SK-MEL-5 (cell line): ENCODE data around the gene SLC6A12. TPM values are rescaled to one million over a fixed set of nuclear protein-coding genes. Genes with fewer than 3 reads are reported as not detected.

Source experiments
- DNase-seq: peaks from one replicate; pipeline ENCODE4 v3.0.0-alpha.2; 2016; ENCODE audit warnings: low read depth, low spot score
- in situ Hi-C: cut with HindIII; loops from 2 replicates; pipeline ENCODE4 v1.10.0; 2016; ENCODE audit warnings: low sequenced_read_pairs, high pct_unique_total_duplicates, low pct_unique_long_range_greater_than_20kb
- total RNA-seq: library from RNA; depleted of rRNA; stranded (reverse); fragments of >200 nt; shearing (Covaris generic); gene quantifications from 2 replicates; pipeline ENCODE4 v1.2.3, GENCODE V29; 2014

Gene SLC6A12
- total RNA-seq, 1 experiment from 2014 or later: 1.6 TPM

DNA sequence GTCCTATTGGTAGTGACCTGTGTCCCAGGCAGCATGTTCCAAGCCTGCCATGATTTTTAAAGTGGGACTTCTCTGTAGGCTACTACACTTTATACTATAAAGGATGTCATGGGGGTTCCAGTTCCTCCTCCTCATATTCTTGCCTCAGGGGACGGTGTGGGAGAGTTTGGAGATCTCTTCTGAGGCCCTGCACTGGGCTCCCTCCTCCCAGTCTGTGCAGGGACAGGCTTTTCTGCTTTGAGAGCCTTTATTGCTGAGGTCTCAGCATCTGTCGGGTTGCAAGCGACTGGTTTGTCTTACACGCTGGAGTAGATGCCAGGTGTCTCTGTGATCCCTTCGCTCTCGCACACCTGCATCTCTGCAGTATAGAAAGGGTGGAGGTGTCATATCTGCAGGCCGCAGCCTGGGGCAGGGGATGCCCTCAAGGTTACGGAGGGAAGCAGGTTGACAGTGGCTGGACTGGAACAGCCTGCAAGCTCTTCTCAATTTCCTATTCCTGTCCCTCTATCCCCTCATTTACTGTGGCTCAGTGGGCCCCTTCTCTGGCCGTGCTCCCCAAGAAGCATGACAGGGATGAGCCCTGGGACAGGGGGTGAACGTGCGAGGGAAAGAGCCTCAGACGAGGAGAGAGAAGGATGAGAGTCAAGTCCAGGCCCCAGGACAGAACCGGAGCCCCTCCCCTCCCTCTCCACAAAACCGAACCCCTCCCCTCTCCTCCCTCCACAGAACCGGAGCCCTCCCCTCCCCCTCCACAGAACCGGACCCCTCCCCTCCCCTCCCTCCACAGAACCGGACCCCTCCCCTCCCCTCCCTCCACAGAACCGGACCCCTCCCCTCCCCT lies 51.3 kb downstream of the SLC6A12 start:
- in situ Hi-C loops: no loop called here
- peak; percentile 10 for DNase-seq

DNA sequence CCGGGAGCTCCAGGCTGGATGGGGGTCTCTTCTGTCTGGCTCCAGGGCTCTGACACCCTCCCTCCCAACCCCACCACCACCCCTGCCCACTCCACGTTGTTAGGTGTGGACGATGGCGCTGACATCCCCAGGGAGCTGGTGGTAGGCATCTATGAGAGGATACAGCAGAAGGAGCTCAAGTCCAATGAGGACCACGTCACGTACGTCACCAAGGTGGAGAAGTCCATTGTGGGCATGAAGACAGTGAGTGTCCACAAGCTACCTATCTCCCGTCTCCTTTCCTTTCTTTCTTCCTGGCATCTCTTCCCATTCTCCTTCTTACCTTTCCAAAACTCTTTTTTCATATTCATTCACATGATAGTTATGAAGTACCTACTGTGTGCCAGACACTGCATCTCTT lies 52.1 kb downstream of the SLC6A12 start:
- DNase-seq: no peak
- in situ Hi-C loops: no loop called here

GRCh38 chr12:160858-161257 lies 53.1 kb downstream of the SLC6A12 start:
- in situ Hi-C loops: no loop called here
- DNase-seq: no peak

DNA sequence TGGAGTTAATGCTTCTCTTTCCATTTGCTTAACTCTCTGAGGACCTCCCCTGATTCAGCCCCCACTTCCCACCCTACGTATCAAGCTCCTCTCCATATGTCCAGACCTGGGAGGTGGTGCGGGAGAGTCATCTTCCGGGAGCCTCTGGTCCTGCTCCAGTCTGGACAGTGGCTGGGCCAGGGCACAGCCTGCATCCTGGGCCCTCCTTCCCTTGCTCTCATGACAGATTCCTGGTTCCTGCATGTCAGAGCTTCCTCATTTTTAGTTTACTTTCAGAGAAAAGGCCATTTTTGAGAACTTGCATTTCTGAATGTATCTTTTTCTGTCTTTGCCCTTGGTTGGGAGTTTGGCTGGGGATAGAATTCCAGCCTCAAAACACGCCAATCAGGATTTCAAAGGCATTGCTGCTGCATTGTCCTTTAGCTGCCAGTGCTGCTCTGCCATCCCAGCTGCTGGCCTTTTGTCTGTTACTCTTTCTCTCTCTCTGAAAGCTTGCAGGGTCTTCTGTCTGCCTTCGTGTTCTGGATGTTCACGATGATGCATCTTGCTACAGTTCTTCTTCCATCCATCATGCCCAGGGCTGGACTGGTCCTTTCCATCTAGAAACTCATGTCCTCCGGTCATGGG lies 54.7 kb downstream of the SLC6A12 start:
- in situ Hi-C loops: no loop called here
- no peak for DNase-seq

DNA sequence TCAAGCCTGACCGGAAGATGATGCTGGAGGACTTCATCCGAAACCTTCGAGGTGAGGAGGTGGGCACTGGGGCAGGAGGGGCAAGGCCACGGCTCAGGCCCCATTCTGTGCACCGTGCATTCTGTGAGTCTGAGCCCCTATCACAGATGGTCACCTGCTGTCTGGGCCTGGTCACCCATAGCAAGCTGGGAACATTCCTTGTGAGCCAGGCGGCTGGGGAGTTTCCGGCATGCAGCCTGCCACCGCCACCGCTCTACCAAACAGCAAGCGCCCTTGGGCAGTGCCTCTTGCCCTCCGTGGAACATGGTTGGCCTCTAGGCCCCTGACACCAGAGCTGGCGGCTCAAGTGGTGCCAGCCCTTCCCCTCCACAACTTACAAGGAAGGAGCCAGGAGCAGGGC lies 56.3 kb downstream of the SLC6A12 start:
- in situ Hi-C loops: no loop called here
- no peak for DNase-seq

GRCh38 chr12:156945-157344 lies 57.0 kb downstream of the SLC6A12 start:
- in situ Hi-C loops: no loop called here
- DNase-seq: no peak

DNA sequence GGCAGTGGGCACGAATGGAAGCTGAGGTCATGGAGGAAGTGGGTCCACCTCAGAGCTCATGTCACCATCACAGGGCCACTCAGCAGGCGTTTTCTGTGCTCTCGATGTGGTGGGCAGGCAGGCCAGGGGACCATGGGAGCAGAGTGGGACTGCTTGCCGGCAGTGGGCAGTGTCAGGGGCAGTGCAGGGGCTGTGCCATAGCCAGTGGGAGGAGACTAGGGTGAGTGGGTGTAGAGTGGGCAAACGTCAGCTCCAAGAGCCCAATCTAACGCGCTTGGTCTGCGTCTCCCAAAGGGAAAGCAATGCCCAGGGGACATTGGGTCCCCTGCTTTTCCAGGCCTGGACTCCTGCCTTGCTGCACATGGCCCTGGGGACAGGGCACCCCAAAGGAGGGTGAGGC lies 58.3 kb downstream of the SLC6A12 start:
- in situ Hi-C loops: no loop called here
- no peak for DNase-seq

DNA sequence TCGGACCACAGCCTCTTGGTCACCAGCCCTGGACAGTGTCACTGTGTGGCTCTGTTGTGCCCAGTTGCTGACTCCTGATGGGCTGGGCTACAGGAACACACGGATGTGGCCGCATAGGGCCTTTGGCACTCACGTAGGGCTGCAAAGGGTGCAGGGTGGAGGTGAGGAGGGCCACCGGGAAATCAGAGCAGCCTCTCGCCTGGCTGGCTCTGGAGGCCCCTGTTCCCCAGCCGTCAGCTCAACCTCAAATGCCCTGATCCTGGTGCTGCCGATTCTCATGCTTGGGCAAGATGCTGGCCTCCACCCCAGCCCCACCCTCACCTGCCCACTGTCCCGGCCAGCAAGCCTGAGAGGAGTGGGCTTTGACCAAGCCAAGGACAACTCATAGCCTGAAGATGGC lies 59.0 kb downstream of the SLC6A12 start:
- in situ Hi-C loops: no loop called here
- no peak for DNase-seq

GRCh38 chr12:154058-154457 lies 59.9 kb downstream of the SLC6A12 start:
- no peak for DNase-seq

GRCh38 chr12:153080-153746 lies 60.7 kb downstream of the SLC6A12 start:
- peak; percentile 84 for DNase-seq

More at GRCh38 chr12:154058-154457, 59.9 kb downstream of the SLC6A12 start:
- in situ Hi-C loops: no loop called here

GRCh38 chr12:152440-152839 lies 61.5 kb downstream of the SLC6A12 start:
- in situ Hi-C loops: no loop called here
- DNase-seq: no peak

More at GRCh38 chr12:153080-153746, 60.7 kb downstream of the SLC6A12 start:
- in situ Hi-C loops: no loop called here

DNA sequence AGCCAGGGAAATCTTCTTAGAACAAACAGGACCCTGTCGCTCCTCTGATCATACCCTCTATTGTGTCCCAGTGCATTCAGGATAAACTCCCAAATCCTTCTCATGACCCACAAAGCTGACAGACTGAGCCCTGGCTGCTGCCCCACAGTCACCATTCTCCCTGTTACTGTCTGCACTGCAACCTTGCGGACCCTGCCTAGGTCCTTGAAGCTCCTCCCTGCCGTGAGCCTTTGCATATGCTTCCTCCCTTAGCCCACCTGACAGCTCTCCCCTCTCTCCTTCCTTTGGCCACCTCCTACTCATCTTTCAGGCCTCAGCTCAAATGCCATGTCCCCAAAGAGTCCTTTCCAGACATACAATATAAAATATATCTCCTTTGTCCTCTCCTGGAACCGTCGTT lies 62.4 kb downstream of the SLC6A12 start:
- in situ Hi-C loops: no loop called here
- no peak for DNase-seq

DNA sequence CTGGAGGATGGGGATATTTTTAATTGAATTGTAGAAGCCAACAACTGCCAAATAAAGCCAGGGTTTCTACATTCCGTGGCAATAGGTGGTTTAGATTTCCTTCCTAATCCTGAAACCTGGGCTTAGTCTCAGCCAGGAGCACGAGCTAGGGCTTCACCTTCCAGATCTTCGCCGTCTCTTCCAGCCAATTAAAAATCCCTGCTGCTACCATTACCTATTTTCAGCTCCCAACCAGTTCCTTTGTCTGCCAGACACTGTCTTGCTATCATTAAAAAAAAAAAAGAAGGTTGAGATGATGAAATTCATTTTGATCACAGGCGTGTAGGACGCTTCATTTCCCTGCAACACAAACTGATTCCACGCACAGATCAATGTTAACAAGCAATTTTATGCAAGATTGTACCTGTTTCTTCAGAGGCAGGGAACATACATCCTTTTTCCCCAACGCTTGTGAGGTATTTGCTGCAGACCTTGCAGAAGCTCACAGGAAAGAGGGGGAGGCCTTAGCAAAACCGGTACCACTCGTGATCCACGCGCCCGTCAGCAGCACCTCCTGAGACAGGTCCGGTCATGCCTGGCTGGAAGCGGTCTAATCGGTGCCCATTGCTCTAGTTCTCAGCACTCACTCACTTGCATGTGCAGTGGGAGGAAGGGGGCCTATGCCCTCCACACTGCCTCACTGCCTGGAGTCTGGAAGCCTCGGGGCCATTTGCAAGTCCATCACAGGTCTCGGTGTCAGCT lies 65.1 kb downstream of the SLC6A12 start:
- in situ Hi-C loops: no loop called here
- DNase-seq: no peak

- DNase-seq: no peak
- in situ Hi-C loops: no loop called here
Measured at GRCh38 chr12:147242-147641, 66.7 kb downstream of the SLC6A12 start.

DNA sequence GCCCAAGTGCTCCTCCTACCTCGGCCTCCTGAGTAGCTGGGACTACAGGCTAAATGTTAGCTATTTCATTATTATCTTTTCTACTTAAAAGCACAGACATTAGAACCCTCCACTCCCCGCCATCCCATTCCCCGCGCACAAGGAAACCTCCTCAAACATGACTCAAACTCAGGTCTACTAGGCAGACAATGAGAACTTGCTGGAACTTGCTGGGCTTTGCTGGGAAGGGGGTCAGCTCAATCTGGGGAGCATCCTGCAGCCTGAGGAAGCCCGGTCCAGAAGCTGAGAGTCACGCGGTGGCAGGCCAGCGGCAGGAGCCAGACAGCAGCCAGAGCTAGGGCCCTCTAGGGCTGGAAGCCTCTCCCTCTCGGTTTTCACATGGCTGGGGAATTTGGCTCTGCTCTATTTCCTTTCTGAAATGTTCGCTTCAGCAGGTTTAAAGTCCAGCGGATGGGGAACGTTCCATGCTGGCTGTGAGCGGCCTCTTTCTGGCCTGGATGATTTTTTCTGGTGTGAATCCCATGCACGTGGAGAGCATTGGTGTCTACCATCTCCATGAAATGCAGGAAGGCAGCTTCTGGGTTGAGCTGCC lies 68.5 kb downstream of the SLC6A12 start:
- in situ Hi-C loops: no loop called here
- no peak for DNase-seq

DNA sequence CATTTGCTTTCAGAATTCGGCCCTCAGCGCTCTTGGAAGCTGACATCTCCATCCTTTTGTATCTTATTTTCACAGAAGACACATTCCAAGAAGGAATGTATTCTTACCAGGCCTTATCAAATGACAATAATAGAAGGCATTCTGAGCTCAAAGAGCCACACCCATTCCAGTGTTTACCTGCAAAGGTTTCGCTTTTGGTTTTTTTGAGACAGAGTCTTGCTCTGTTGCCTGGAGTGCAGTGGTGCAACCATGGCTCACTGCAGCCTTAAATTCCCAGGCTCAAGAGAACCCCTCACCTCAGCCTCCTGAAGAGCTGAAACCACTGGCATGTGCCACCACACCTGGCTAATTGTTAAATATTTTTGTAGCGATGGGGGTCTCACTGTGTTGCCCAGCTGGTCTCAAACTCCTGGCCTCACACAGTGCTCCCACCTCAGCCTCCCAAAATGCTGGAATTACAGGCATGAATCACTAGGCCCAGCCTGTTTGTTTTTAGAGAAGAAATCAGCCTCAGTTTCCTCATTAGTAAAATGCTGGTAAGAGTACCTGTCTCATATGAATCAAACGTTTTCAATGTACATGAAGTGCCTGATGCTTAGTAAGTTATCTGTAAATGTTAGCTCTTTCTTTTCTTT lies 69.2 kb downstream of the SLC6A12 start:
- DNase-seq: no peak
- in situ Hi-C loops: no loop called here

DNA sequence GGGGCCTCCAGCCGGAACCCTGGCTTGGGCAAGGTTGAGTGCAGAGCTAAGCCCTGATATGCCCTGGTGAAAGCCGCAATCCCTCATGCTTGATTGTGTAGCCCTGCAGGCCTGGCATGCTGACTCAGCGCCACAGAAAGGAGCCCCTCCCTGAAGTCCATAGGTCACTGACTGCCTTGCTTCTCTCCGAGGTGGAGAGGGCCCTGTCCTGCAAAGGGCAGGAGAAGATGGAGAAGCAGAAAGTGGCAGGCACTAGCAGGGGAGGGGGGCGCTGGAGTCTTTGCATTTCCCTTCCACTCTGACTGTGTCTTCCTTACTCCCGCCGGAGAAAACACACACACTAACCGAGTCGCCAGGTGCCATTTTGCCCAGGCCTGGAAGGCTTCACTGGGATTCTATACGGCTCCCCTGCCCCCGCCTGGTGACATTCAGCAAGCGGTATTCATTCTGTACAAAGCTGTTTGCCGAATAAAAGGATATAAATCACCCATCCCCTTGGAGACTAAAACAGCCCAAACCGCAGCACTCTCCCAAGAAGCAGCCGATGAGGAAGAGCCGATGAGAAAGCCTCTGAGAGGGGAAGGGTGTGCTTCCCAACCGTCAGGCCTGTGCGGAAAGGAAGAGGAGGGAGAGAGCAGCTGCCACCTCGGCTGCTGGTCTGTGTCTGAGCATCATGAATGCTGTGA lies 69.8 kb downstream of the SLC6A12 start:
- in situ Hi-C loops: no loop called here
- DNase-seq: no peak
